ENCODE results near the gene MBD5. TPM values are rescaled to one million over a fixed set of nuclear protein-coding genes. Genes with fewer than 3 reads are reported as not detected.

The MBD5 gene
- total and polyA plus RNA-seq, 2 of the 4 experiments (the other 2 are of a cell fraction) = 9.8 to 14.2 TPM

GRCh38 chr2:148167855-148168254 lies 147.0 kb downstream of the MBD5 start:
- H2BK20ac ChIP-seq (ENCODE audit: low read depth, low read length) = no peak overlapping the region
- no peak overlapping the region for H4K91ac ChIP-seq (ENCODE audit: insufficient read depth, low read depth, low read length)
- dilution Hi-C loops (cut with HindIII; ENCODE audit: low sequenced_read_pairs, unreplicated experiment) (no loop called here), intact Hi-C loops (cut with micrococcal nuclease) (no loop called here), in situ Hi-C loops (cut with MboI; ENCODE audit: low sequenced_read_pairs) (no loop called here)
- H2BK15ac ChIP-seq (ENCODE audit: low read depth, low read length) = no peak overlapping the region
- no peak overlapping the region for H3K18ac ChIP-seq (ENCODE audit: low read depth, low read length)
- no peak for DNase-seq
- peaks cover 2% of the 10 kb centered on the region; the same call in 1 of the 2 replicates for H3K4me1 ChIP-seq (ENCODE audit: control insufficient read depth, insufficient read depth, low read length)
- H2AK5ac ChIP-seq (ENCODE audit: low read depth, low read length) = no peak overlapping the region
- no peak overlapping the region for H3K4ac ChIP-seq (ENCODE audit: low read depth, low read length)
- H2BK5ac ChIP-seq (ENCODE audit: low read depth, low read length, poor library complexity, severe bottlenecking) = no peak overlapping the region
- H4K8ac ChIP-seq (ENCODE audit: low read depth in 2 of 2, low read length in 2 of 2) = no peak overlapping the region
- H2BK120ac ChIP-seq (ENCODE audit: low read depth, low read length) = no peak overlapping the region
- WGBS, 2 experiments (ENCODE audit: extremely low coverage in 2 of 2, insufficient read length in 1 of 2) = no CpG with 5 or more reads among the region's 1 CpG
- H2AK9ac ChIP-seq (replicated peaks; ENCODE audit: low read depth, low read length, poor library complexity) = no peak overlapping the region
- CTCF ChIA-PET = no interaction called here
- POLR2A ChIA-PET (ENCODE audit: unreplicated experiment) = no interaction called here
- TF ChIP-seq SMC3 (IDR thresholded peaks at IDR 0.05; ENCODE audit: low read depth, low read length) = no peak
- TF ChIP-seq RAD21 (IDR thresholded peaks at IDR 0.05; ENCODE audit: low read length) = no peak
- TF ChIP-seq CEBPB (IDR thresholded peaks at IDR 0.05; ENCODE audit: low read depth, low read length) = no peak
- TF ChIP-seq RFX5 (IDR thresholded peaks at IDR 0.05; ENCODE audit: low read depth, low read length) = no peak
- no peak for TF ChIP-seq MXI1 (IDR thresholded peaks at IDR 0.05; ENCODE audit: borderline replicate concordance, low read depth, low read length)
- no peak for TF ChIP-seq MAFK (IDR thresholded peaks at IDR 0.05; ENCODE audit: low read depth, low read length)
- no peak for TF ChIP-seq RCOR1 (IDR thresholded peaks at IDR 0.05; ENCODE audit: insufficient replicate concordance, low read length)
- no peak for TF ChIP-seq MAZ (IDR thresholded peaks at IDR 0.05; ENCODE audit: borderline replicate concordance, low read depth, low read length)
- no peak for TF ChIP-seq POLR2A (IDR thresholded peaks at IDR 0.05; ENCODE audit: low read depth, low read length)
- TF ChIP-seq CHD1 (IDR thresholded peaks at IDR 0.05; ENCODE audit: low read depth, low read length) = no peak
- no peak for TF ChIP-seq FOS (IDR thresholded peaks at IDR 0.05; ENCODE audit: low read depth, low read length)
- TF ChIP-seq BHLHE40 (IDR thresholded peaks at IDR 0.05; ENCODE audit: low read depth, low read length) = no peak
- TF ChIP-seq, protein P1, sequence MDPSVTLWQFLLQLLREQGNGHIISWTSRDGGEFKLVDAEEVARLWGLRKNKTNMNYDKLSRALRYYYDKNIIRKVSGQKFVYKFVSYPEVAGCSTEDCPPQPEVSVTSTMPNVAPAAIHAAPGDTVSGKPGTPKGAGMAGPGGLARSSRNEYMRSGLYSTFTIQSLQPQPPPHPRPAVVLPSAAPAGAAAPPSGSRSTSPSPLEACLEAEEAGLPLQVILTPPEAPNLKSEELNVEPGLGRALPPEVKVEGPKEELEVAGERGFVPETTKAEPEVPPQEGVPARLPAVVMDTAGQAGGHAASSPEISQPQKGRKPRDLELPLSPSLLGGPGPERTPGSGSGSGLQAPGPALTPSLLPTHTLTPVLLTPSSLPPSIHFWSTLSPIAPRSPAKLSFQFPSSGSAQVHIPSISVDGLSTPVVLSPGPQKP (IDR thresholded peaks at IDR 0.05; ENCODE audit: borderline replicate concordance, low read depth, low read length) = no peak
- TF ChIP-seq, protein P2, sequence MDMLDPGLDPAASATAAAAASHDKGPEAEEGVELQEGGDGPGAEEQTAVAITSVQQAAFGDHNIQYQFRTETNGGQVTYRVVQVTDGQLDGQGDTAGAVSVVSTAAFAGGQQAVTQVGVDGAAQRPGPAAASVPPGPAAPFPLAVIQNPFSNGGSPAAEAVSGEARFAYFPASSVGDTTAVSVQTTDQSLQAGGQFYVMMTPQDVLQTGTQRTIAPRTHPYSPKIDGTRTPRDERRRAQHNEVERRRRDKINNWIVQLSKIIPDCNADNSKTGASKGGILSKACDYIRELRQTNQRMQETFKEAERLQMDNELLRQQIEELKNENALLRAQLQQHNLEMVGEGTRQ (IDR thresholded peaks at IDR 0.05; ENCODE audit: low read depth, low read length) = no peak
- BruUV-seq (replicated peaks) = no TSS peak
- no peak overlapping the region for H2AFZ ChIP-seq (replicated peaks; ENCODE audit: low read length, poor library complexity)
- no peaks in the 10 kb centered on the region for H3K27me3 ChIP-seq (ENCODE audit: control insufficient read depth, insufficient read depth, low read length)
- H3K9me3 ChIP-seq (ENCODE audit: control insufficient read depth, insufficient read depth, low read length) = no peaks in the 10 kb centered on the region
- H3K4me2 ChIP-seq (ENCODE audit: low read depth, low read length) = no peak overlapping the region
- no peaks in the 10 kb centered on the region for H4K20me1 ChIP-seq (ENCODE audit: insufficient read depth, low read length)
- H3K23ac ChIP-seq (ENCODE audit: low read depth, low read length) = no peak overlapping the region
- H3K9ac ChIP-seq (ENCODE audit: low read depth, low read length) = no peak overlapping the region
- H3K27ac ChIP-seq (ENCODE audit: insufficient read depth, low read length) = no peak overlapping the region
- H3K79me1 ChIP-seq (ENCODE audit: low read depth in 1 of 2, low read length in 2 of 2) = peaks cover 0 to 9% of the 10 kb centered on the region in 2 experiments; a peak in 2 of 4 replicates
- no peak overlapping the region for H3K56ac ChIP-seq (ENCODE audit: extremely low read depth, insufficient read depth, low read length)
- no peak overlapping the region for H4K5ac ChIP-seq (ENCODE audit: low read depth, low read length)
- no peaks in the 10 kb centered on the region; the same call in 1 of the 2 replicates for H3K36me3 ChIP-seq (ENCODE audit: control insufficient read depth, insufficient read depth, low read length)
- no peak for ATAC-seq (ENCODE audit: low read depth)
- no peak overlapping the region for H3K4me3 ChIP-seq (ENCODE audit: insufficient read depth, low read depth, low read length)
- H3K14ac ChIP-seq (replicated peaks; ENCODE audit: low read depth, low read length) = no peak overlapping the region
- no peaks in the 10 kb centered on the region for H3K9me1 ChIP-seq (ENCODE audit: insufficient read depth, low read length)

All from IMR-90 (cell line).